HG02610 (cell line): ENCODE results near the gene PHF11.
A peak's percentile ranks its signal among the peaks of the same experiment; 100 is the strongest.
"Not testable (repeated sequence)": the region's sequence is repeated elsewhere in the genome, so short reads cannot be mapped to it uniquely, and the experiment has no call there.

Experiments
- ATAC-seq: cut with Tn5 transposase; IDR thresholded peaks from one replicate; pipeline ENCODE4 v1.9.1; 2021; ENCODE audit warnings: mild to moderate bottlenecking, moderate library complexity; ENCODE audit not compliant: unreplicated experiment

The PHF11 gene

GRCh38 chr13:49543656-49544055, 47.9 kb downstream of the PHF11 start:
- ATAC-seq, result no peak

GRCh38 chr13:49545661-49546060, 49.9 kb downstream of the PHF11 start:
- ATAC-seq, result no peak

- ATAC-seq, result no peak
Observed at GRCh38 chr13:49546561-49546960, 50.8 kb downstream of the PHF11 start.

GRCh38 chr13:49549289-49549688, 53.5 kb downstream of the PHF11 start:
- no peak for ATAC-seq

- no peak for ATAC-seq
Observed at GRCh38 chr13:49550942-49551644, 55.3 kb downstream of the PHF11 start.

GRCh38 chr13:49553888-49554287, 58.1 kb downstream of the PHF11 start:
- ATAC-seq, result no peak

- ATAC-seq, result no peak
Observed at GRCh38 chr13:49554387-49554786, 58.6 kb downstream of the PHF11 start.

GRCh38 chr13:49559006-49559405, 63.3 kb downstream of the PHF11 start:
- ATAC-seq, result no peak

GRCh38 chr13:49560270-49561061, 64.7 kb downstream of the PHF11 start:
- no peak for ATAC-seq

GRCh38 chr13:49561062-49561410, 65.3 kb downstream of the PHF11 start:
- ATAC-seq, result no peak

GRCh38 chr13:49563516-49563915, 67.8 kb downstream of the PHF11 start:
- ATAC-seq, result no peak

- ATAC-seq, result not testable (repeated sequence)
Observed at GRCh38 chr13:49565461-49565860, 69.7 kb downstream of the PHF11 start.

- no peak for ATAC-seq
Observed at GRCh38 chr13:49566461-49566860, 70.7 kb downstream of the PHF11 start.

GRCh38 chr13:49567491-49567890, 71.7 kb downstream of the PHF11 start:
- no peak for ATAC-seq

- ATAC-seq, result peak; percentile 74
Observed at GRCh38 chr13:49569993-49570689, 74.4 kb downstream of the PHF11 start.

GRCh38 chr13:49571299-49572240, 75.8 kb downstream of the PHF11 start:
- ATAC-seq, result peak; percentile 48
